Natural killer cell (primary cell): ENCODE results near the gene ACAP3. TPM values are rescaled to one million over a fixed set of nuclear protein-coding genes. Genes with fewer than 3 reads are reported as not detected.
"Not testable (repeated sequence)": the region's sequence is repeated elsewhere in the genome, so short reads cannot be mapped to it uniquely, and the experiment has no call there.

ENCODE experiments used
- ATAC-seq, 3 donors: fragments of 150-1000 bp in 2 of 3; fragments of 200-7000 bp in 1 of 3; cut with Tn5 transposase; 1 replicate in 1 of 3; 2 replicates in 2 of 3; pipeline ENCODE4 v1.10.0; 2021; ENCODE audit warnings: mild to moderate bottlenecking in 2 of 3, moderate library complexity in 2 of 3
- DNase-seq, 2 donors: peaks; one replicate each; pipeline versions ENCODE4 v3.0.0 to v3.0.0-alpha.2; 2013 to 2021; ENCODE audit warnings: mixed read lengths in 1 of 2
- H3K27ac ChIP-seq: one replicate; pipeline ENCODE4 v1.5.1; 2013; ENCODE audit warnings: mild to moderate bottlenecking, low read length
- H3K27me3 ChIP-seq: one replicate; pipeline ENCODE4 v1.6.1; 2013; ENCODE audit warnings: low read length; ENCODE audit not compliant: control insufficient read depth, insufficient read depth
- H3K36me3 ChIP-seq: one replicate; pipeline ENCODE4 v1.6.1; 2013; ENCODE audit warnings: low read length; ENCODE audit not compliant: control insufficient read depth, insufficient read depth
- H3K4me1 ChIP-seq: one replicate; pipeline ENCODE4 v1.6.1; 2013; ENCODE audit warnings: low read length; ENCODE audit not compliant: control insufficient read depth, insufficient read depth
- H3K4me3 ChIP-seq: one replicate; pipeline ENCODE4 v1.5.1; 2013; ENCODE audit warnings: low read length
- H3K9me3 ChIP-seq: one replicate; pipeline ENCODE4 v1.6.1; 2013; ENCODE audit warnings: low read length; ENCODE audit not compliant: control insufficient read depth, insufficient read depth
- H3K27ac Mint-ChIP-seq, 2 donors: one replicate each; pipeline ENCODE4 v1.8.0; 2022; ENCODE audit warnings: mild to moderate bottlenecking in 2 of 2, mixed read lengths in 2 of 2, moderate library complexity in 1 of 2
- H3K27me3 Mint-ChIP-seq, 2 donors: one replicate each; pipeline ENCODE4 v1.8.0; 2022; ENCODE audit warnings: low read depth in 2 of 2, mixed read lengths in 2 of 2
- H3K36me3 Mint-ChIP-seq: one replicate; pipeline ENCODE4 v1.8.0; 2022; ENCODE audit warnings: mixed read lengths
- H3K4me1 Mint-ChIP-seq, 2 donors: one replicate each; pipeline ENCODE4 v1.8.0; 2022; ENCODE audit warnings: mixed read lengths in 2 of 2
- H3K4me3 Mint-ChIP-seq: one replicate; pipeline ENCODE4 v1.8.0; 2022; ENCODE audit warnings: mild to moderate bottlenecking, moderate library complexity, mixed read lengths
- H3K9me3 Mint-ChIP-seq, 2 donors: one replicate each; pipeline ENCODE4 v1.8.0; 2022; ENCODE audit warnings: mixed read lengths in 2 of 2
- WGBS: methylation state at CpG from one replicate; pipeline ENCODE4 v1.1.7; 2013; ENCODE audit warnings: missing lambda C conversion rate; ENCODE audit not compliant: insufficient coverage; 5-methylcytosine and 5-hydroxymethylcytosine counted together
- intact Hi-C: fragments of 100-400 bp; cut with micrococcal nuclease; formaldehyde crosslinking; loops from one replicate; pipeline ENCODE4 v1.14.2; 2022
- total RNA-seq, 4 donors: library from RNA; stranded (reverse); fragments of 120-200 nt in 1 of 4; gene quantifications; one replicate each; pipeline versions ENCODE4 v1.2.3 to v1.2.4, GENCODE V29; 2013 to 2022
- TF ChIP-seq, protein P1 (sequence below): fragments of 200-600 bp; IDR thresholded peaks from one replicate; pipeline ENCODE4 v1.8.0; 2022; ENCODE audit warnings: antibody characterized with exemption

Gene ACAP3
- total RNA-seq, 3 donors from 2014 or later (not counting 1 experiment from before 2014, with no cell fraction given): 56.1 to 59.7 (median 59.0) TPM

GRCh38 chr1:1250786-1251284, 56.9 kb downstream of the ACAP3 start:
- ATAC-seq: peak; percentile 73 to 79 (median 75)
- TF ChIP-seq, protein P1, sequence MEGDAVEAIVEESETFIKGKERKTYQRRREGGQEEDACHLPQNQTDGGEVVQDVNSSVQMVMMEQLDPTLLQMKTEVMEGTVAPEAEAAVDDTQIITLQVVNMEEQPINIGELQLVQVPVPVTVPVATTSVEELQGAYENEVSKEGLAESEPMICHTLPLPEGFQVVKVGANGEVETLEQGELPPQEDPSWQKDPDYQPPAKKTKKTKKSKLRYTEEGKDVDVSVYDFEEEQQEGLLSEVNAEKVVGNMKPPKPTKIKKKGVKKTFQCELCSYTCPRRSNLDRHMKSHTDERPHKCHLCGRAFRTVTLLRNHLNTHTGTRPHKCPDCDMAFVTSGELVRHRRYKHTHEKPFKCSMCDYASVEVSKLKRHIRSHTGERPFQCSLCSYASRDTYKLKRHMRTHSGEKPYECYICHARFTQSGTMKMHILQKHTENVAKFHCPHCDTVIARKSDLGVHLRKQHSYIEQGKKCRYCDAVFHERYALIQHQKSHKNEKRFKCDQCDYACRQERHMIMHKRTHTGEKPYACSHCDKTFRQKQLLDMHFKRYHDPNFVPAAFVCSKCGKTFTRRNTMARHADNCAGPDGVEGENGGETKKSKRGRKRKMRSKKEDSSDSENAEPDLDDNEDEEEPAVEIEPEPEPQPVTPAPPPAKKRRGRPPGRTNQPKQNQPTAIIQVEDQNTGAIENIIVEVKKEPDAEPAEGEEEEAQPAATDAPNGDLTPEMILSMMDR: no peak
- Histone ChIP-seq H3K27me3 (peaks cover 6% of the 10 kb centered on the region), H3K9me3 (no peaks in the 10 kb centered on the region), H3K4me1 (peaks cover 19% of the 10 kb centered on the region), H3K36me3 (peaks cover 21% of the 10 kb centered on the region), H3K4me3 (no peak overlapping the region), H3K27ac (peak overlapping the region; percentile 26)
- peaks cover 7 to 11% of the 10 kb centered on the region in 2 donors for H3K4me1 Mint-ChIP-seq
- H3K27ac Mint-ChIP-seq: peak overlapping the region; percentile 69 to 82
- H3K9me3 Mint-ChIP-seq: no peaks in the 10 kb centered on the region
- H3K27me3 Mint-ChIP-seq: no peaks in the 10 kb centered on the region
- 52% methylated on average over 16 of the region's 16 CpGs for WGBS
- intact Hi-C loops: loop anchor here (1.0 kb wide), 1 partner anchor 129 kb away; no protein-coding TSS in a partner anchor
- H3K36me3 Mint-ChIP-seq: no peaks in the 10 kb centered on the region
- no peak overlapping the region for H3K4me3 Mint-ChIP-seq
- peak in 1 of 2 donors; percentile 90 for DNase-seq

DNA sequence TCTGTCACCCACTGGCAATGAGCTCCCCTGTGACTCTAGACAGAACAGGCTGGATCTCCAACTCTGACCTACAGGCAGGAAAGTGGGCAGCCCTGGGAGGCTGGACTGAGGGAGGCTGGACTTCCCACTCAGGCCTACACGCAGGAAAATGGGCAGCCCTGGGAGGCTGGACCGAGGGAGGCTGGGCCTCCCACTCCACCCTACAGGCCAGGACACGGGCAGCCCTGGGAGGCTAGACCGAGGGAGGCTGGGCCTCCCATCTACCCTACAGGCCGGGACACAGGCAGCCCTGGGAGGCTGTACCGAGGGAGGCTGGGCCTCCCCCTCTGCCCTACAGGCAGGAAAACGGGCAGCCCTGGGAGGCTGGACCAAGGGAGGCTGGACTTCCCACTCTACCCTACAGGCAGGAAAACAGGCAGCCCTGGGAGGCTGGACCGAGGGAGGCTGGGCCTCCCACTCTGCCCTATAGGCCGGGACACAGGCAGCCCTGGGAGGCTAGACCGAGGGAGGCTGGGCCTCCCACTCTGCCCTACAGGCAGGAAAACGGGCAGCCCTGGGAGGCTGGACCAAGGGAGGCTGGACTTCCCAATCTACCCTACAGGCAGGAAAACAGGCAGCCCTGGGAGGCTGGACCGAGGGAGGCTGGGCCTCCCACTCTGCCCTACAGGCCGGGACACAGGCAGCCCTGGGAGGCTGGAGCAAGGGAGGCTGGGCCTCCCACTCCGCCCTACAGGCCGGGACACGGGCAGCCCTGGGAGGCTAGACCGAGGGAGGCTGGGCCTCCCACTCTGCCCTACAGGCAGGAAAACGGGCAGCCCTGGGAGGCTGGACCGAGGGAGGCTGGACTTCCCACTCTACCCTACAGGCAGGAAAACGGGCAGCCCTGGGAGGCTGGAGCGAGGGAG, 59.5 kb downstream of the ACAP3 start:
- Histone ChIP-seq H3K4me1 (peaks cover 19% of the 10 kb centered on the region), H3K27me3 (peaks cover 13% of the 10 kb centered on the region)
- H3K9me3 ChIP-seq, intact Hi-C loops, ATAC-seq, H3K27ac ChIP-seq, H3K36me3 ChIP-seq, H3K4me3 Mint-ChIP-seq, H3K4me3 ChIP-seq, H3K36me3 Mint-ChIP-seq, DNase-seq, H3K9me3 Mint-ChIP-seq, H3K27me3 Mint-ChIP-seq: not testable (repeated sequence)
- Mint-ChIP-seq H3K27ac (peak overlapping the region in 1 of 2 donors; percentile 40), H3K4me1 (peaks cover 7 to 11% of the 10 kb centered on the region in 2 donors)
- 90% methylated on average over 11 of the region's 21 CpGs for WGBS

- Histone ChIP-seq H3K4me1 (peaks cover 19% of the 10 kb centered on the region), H3K27me3 (peaks cover 13% of the 10 kb centered on the region), H3K27ac (no peak overlapping the region), H3K9me3 (no peaks in the 10 kb centered on the region), H3K36me3 (no peaks in the 10 kb centered on the region), H3K4me3 (no peak overlapping the region)
- no peaks in the 10 kb centered on the region for H3K36me3 Mint-ChIP-seq
- H3K27ac Mint-ChIP-seq: peak overlapping the region in 1 of 2 donors; percentile 40
- DNase-seq (no peak), ATAC-seq (no peak)
- intact Hi-C loops: no loop called here
- TF ChIP-seq, protein P1: no peak
- no peaks in the 10 kb centered on the region for H3K27me3 Mint-ChIP-seq
- 77% methylated on average over 25 of the region's 25 CpGs for WGBS
- H3K9me3 Mint-ChIP-seq: no peaks in the 10 kb centered on the region
- no peak overlapping the region for H3K4me3 Mint-ChIP-seq
- peaks cover 0 to 11% of the 10 kb centered on the region in 2 donors for H3K4me1 Mint-ChIP-seq
Observed at GRCh38 chr1:1247341-1247913, 60.3 kb downstream of the ACAP3 start.
